Uterus (tissue), 4 donors: ENCODE data around the gene KCND3. TPM values are rescaled to one million over a fixed set of nuclear protein-coding genes. Genes with fewer than 3 reads are reported as not detected.

ENCODE experiments used
- DNase-seq, 2 donors: peaks; one replicate each; pipeline ENCODE4 v3.0.0-alpha.2; 2019 to 2020
- H3K27ac ChIP-seq, 2 donors: fragments of 200-600 bp; sonication (generic); 1 replicate in 1 of 2; 2 replicates in 1 of 2; pipeline ENCODE4 v1.5.1; 2016 to 2018
- H3K27me3 ChIP-seq, 2 donors: fragments of 200-600 bp; sonication (generic); one replicate each; pipeline ENCODE4 v1.5.1; 2018 to 2019; ENCODE audit warnings: control low read depth in 1 of 2
- H3K36me3 ChIP-seq, 2 donors: fragments of 200-600 bp; sonication (generic); one replicate each; pipeline ENCODE4 v1.5.1; 2019; ENCODE audit warnings: control low read depth in 1 of 2
- H3K4me1 ChIP-seq, 2 donors: fragments of 200-600 bp; sonication (generic); one replicate each; pipeline ENCODE4 v1.5.1; 2018 to 2019; ENCODE audit warnings: control low read depth in 1 of 2
- H3K4me3 ChIP-seq, 2 donors: fragments of 200-600 bp; sonication (generic); 1 replicate in 1 of 2; 2 replicates in 1 of 2; pipeline ENCODE4 v1.5.1; 2018 to 2019; ENCODE audit warnings: mild to moderate bottlenecking in 1 of 2
- H3K9me3 ChIP-seq, 2 donors: fragments of 200-600 bp; sonication (generic); one replicate each; pipeline ENCODE4 v1.5.1; 2019; ENCODE audit warnings: control low read depth in 1 of 2
- CTCF ChIP-seq, 4 experiments: fragments of 200-600 bp in 2 of 4; fragments of 450-650 bp in 2 of 4; sonication (generic) in 2 of 4; IDR thresholded peaks; one replicate each; pipeline ENCODE4 v1.5.1; 2016 to 2019; ENCODE audit warnings: antibody characterized with exemption in 4 of 4, mild to moderate bottlenecking in 2 of 4, moderate library complexity in 1 of 4
- POLR2A ChIP-seq, 2 donors: fragments of 450-650 bp; IDR thresholded peaks; one replicate each; pipeline ENCODE4 v1.6.1; 2016; ENCODE audit warnings: antibody characterized with exemption in 2 of 2, mild to moderate bottlenecking in 1 of 2, moderate library complexity in 1 of 2
- intact Hi-C: fragments of 100-400 bp; cut with DNase I; formaldehyde crosslinking; loops from one replicate; pipeline ENCODE4 v1.15.1; 2023; ENCODE audit warnings: low total_unique reads
- total RNA-seq, 4 donors: library from RNA; depleted of rRNA in 3 of 4; stranded (reverse); fragments of >200 nt in 3 of 4; gene quantifications; one replicate each; pipeline versions ENCODE4 v1.1.0 to v1.2.4, GENCODE V29; 2014 to 2023
- donor health status: DM: yes; HTN: yes; CAD: no.

Gene KCND3
- total RNA-seq, 4 donors from 2014 or later: 5.0 to 13.5 (median 7.2) TPM

- no peak for TF ChIP-seq POLR2A (IDR thresholded peaks at IDR 0.05)
- no peak for TF ChIP-seq CTCF (IDR thresholded peaks at IDR 0.05)
- H3K9me3 ChIP-seq: no peaks in the 10 kb centered on the region
- no peak overlapping the region for H3K27ac ChIP-seq
- intact Hi-C loops: no loop called here
- no peaks in the 10 kb centered on the region for H3K4me1 ChIP-seq
- no peaks in the 10 kb centered on the region for H3K27me3 ChIP-seq
- no peaks in the 10 kb centered on the region for H3K36me3 ChIP-seq
- H3K4me3 ChIP-seq: no peak overlapping the region
- DNase-seq: no peak
Measured at GRCh38 chr1:111798580-111798979, 190.9 kb downstream of the KCND3 start.

GRCh38 chr1:111795401-111795800 is 194.1 kb downstream of the KCND3 start:
- no peaks in the 10 kb centered on the region for H3K4me1 ChIP-seq
- no peak for DNase-seq
- no peak for TF ChIP-seq POLR2A (IDR thresholded peaks at IDR 0.05)
- TF ChIP-seq CTCF (IDR thresholded peaks at IDR 0.05): no peak
- H3K4me3 ChIP-seq: no peak overlapping the region
- H3K36me3 ChIP-seq: no peaks in the 10 kb centered on the region
- H3K27me3 ChIP-seq: no peaks in the 10 kb centered on the region
- H3K9me3 ChIP-seq: no peaks in the 10 kb centered on the region
- no peak overlapping the region for H3K27ac ChIP-seq
- intact Hi-C loops: no loop called here

- no peaks in the 10 kb centered on the region for H3K9me3 ChIP-seq
- H3K27me3 ChIP-seq: no peaks in the 10 kb centered on the region
- H3K4me3 ChIP-seq: no peak overlapping the region
- H3K27ac ChIP-seq: no peak overlapping the region
- TF ChIP-seq POLR2A (IDR thresholded peaks at IDR 0.05) (no peak), CTCF (IDR thresholded peaks at IDR 0.05) (no peak)
- no peaks in the 10 kb centered on the region for H3K4me1 ChIP-seq
- intact Hi-C loops: no loop called here
- no peaks in the 10 kb centered on the region for H3K36me3 ChIP-seq
- DNase-seq: no peak
Measured at GRCh38 chr1:111793923-111794322, 195.5 kb downstream of the KCND3 start.

GRCh38 chr1:111792249-111792648 is 197.2 kb downstream of the KCND3 start:
- Histone ChIP-seq H3K27ac (no peak overlapping the region), H3K27me3 (no peaks in the 10 kb centered on the region), H3K36me3 (no peaks in the 10 kb centered on the region), H3K4me1 (no peaks in the 10 kb centered on the region), H3K9me3 (no peaks in the 10 kb centered on the region), H3K4me3 (no peak overlapping the region)
- DNase-seq: no peak
- intact Hi-C loops: no loop called here
- TF ChIP-seq POLR2A (IDR thresholded peaks at IDR 0.05) (no peak), CTCF (IDR thresholded peaks at IDR 0.05) (no peak)

GRCh38 chr1:111791776-111792175 is 197.7 kb downstream of the KCND3 start:
- no peak overlapping the region for H3K4me3 ChIP-seq
- H3K27ac ChIP-seq: no peak overlapping the region
- no peaks in the 10 kb centered on the region for H3K9me3 ChIP-seq
- H3K4me1 ChIP-seq: no peaks in the 10 kb centered on the region
- H3K36me3 ChIP-seq: no peaks in the 10 kb centered on the region
- no peaks in the 10 kb centered on the region for H3K27me3 ChIP-seq
- TF ChIP-seq CTCF (IDR thresholded peaks at IDR 0.05) (no peak), POLR2A (IDR thresholded peaks at IDR 0.05) (no peak)
- DNase-seq: no peak
- intact Hi-C loops: no loop called here
